ENCODE results near the gene PHLPP1. TPM values are rescaled to one million over a fixed set of nuclear protein-coding genes. Genes with fewer than 3 reads are reported as not detected.

The PHLPP1 gene
- total RNA-seq, 2 experiments from 2014 or later: 8.2 to 8.6 TPM

DNA sequence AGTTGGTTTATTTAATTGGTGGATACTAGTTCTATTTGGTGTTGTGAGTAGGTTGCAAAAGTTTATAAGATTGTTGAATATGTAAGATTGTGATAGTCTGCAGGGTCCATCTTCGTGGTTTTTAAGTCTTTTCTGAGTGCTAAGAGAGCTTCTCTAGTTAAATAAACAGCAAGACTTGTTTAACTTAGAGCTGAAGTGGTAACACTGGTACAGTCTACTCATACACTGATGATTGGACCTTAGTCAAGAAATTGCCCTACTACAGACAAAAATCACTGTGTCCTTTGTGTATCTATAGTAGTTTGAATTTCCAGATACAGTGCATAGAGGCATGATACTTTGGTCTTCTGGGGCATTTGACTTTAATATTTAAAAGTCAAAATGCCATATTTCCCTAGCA is 94.6 kb downstream of the PHLPP1 start:
- ChIA-PET CTCF (no interaction called here), POLR2A (no interaction called here)
- TF ChIP-seq, protein P1, sequence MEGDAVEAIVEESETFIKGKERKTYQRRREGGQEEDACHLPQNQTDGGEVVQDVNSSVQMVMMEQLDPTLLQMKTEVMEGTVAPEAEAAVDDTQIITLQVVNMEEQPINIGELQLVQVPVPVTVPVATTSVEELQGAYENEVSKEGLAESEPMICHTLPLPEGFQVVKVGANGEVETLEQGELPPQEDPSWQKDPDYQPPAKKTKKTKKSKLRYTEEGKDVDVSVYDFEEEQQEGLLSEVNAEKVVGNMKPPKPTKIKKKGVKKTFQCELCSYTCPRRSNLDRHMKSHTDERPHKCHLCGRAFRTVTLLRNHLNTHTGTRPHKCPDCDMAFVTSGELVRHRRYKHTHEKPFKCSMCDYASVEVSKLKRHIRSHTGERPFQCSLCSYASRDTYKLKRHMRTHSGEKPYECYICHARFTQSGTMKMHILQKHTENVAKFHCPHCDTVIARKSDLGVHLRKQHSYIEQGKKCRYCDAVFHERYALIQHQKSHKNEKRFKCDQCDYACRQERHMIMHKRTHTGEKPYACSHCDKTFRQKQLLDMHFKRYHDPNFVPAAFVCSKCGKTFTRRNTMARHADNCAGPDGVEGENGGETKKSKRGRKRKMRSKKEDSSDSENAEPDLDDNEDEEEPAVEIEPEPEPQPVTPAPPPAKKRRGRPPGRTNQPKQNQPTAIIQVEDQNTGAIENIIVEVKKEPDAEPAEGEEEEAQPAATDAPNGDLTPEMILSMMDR (IDR thresholded peaks at IDR 0.05): no peak
- no peaks in the 10 kb centered on the region for H3K36me3 Mint-ChIP-seq (ENCODE audit: low read depth)
- no peaks in the 10 kb centered on the region for H3K9me3 Mint-ChIP-seq
- H3K27ac Mint-ChIP-seq: no peak overlapping the region
- H3K4me3 Mint-ChIP-seq: no peak overlapping the region
- no peaks in the 10 kb centered on the region for H3K27me3 Mint-ChIP-seq
- no peak for ATAC-seq
- intact Hi-C loops (cut with micrococcal nuclease): no loop called here
- peaks cover 6% of the 10 kb centered on the region for H3K4me1 Mint-ChIP-seq (ENCODE audit: low read depth)
- no peak for DNase-seq

DNA sequence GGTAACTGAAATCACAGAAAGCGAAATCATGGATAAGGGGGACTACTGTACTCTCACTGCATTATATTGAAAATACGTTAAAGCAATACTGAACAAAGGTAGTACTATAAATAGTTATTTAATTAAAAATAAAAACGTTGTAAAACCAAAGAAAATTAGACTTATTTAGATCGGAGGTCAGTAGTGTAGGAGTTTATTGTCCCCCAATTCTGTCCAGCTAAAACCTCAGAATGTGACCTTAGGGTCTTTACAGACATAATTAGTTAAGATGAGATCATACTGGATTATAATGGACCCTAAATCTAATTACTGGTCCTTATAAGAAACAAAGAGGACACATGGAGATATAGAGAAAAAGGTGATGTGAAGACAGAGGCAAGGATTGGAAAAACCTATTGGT is 95.3 kb downstream of the PHLPP1 start:
- H3K36me3 Mint-ChIP-seq (ENCODE audit: low read depth): no peaks in the 10 kb centered on the region
- peaks cover 6% of the 10 kb centered on the region for H3K4me1 Mint-ChIP-seq (ENCODE audit: low read depth)
- DNase-seq (no peak), ATAC-seq (no peak)
- H3K9me3 Mint-ChIP-seq: no peaks in the 10 kb centered on the region
- intact Hi-C loops (cut with micrococcal nuclease): no loop called here
- TF ChIP-seq, protein P1 (IDR thresholded peaks at IDR 0.05): no peak
- CTCF ChIA-PET: no interaction called here
- H3K27me3 Mint-ChIP-seq: no peaks in the 10 kb centered on the region
- POLR2A ChIA-PET: no interaction called here
- no peak overlapping the region for H3K4me3 Mint-ChIP-seq
- no peak overlapping the region for H3K27ac Mint-ChIP-seq

- Mint-ChIP-seq H3K27me3 (no peaks in the 10 kb centered on the region), H3K9me3 (no peaks in the 10 kb centered on the region), H3K4me1 (ENCODE audit: low read depth) (peaks cover 6% of the 10 kb centered on the region), H3K4me3 (no peak overlapping the region), H3K27ac (no peak overlapping the region), H3K36me3 (ENCODE audit: low read depth) (no peaks in the 10 kb centered on the region)
- DNase-seq (no peak), ATAC-seq (no peak)
- POLR2A ChIA-PET: no interaction called here
- intact Hi-C loops (cut with micrococcal nuclease): no loop called here
- CTCF ChIA-PET: no interaction called here
- TF ChIP-seq, protein P1 (IDR thresholded peaks at IDR 0.05): no peak
These were observed 96.3 kb downstream of the PHLPP1 start for GRCh38 chr18:62811674-62812073.

GRCh38 chr18:62812242-62812641 is 96.9 kb downstream of the PHLPP1 start:
- peaks cover 6% of the 10 kb centered on the region for H3K4me1 Mint-ChIP-seq (ENCODE audit: low read depth)
- no peak overlapping the region for H3K27ac Mint-ChIP-seq
- ATAC-seq: no peak
- intact Hi-C loops (cut with micrococcal nuclease): no loop called here
- TF ChIP-seq, protein P1 (IDR thresholded peaks at IDR 0.05): no peak
- no peaks in the 10 kb centered on the region for H3K36me3 Mint-ChIP-seq (ENCODE audit: low read depth)
- no peak for DNase-seq
- CTCF ChIA-PET: no interaction called here
- H3K9me3 Mint-ChIP-seq: no peaks in the 10 kb centered on the region
- H3K27me3 Mint-ChIP-seq: no peaks in the 10 kb centered on the region
- POLR2A ChIA-PET: no interaction called here
- no peak overlapping the region for H3K4me3 Mint-ChIP-seq

DNA sequence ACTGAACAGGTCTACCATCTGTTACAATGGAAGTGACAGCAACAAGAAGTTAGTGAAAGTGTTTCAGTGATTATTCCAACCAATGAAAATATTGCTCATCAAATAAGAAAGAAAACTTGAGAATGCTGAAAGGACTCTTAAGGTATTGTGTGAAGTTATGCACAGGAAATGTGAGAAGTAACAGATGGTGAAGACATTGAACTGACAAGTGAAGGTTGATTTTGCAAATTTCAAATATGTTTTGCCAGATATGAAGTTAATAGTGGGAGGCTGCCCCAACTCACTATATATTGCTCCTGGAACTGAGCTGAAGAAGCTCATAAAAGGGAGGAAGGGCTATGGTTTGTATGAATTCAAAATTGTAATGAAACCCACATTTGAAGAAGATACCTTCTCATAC is 97.5 kb downstream of the PHLPP1 start:
- peaks cover 6% of the 10 kb centered on the region for H3K4me1 Mint-ChIP-seq (ENCODE audit: low read depth)
- CTCF ChIA-PET: no interaction called here
- DNase-seq (no peak), ATAC-seq (no peak)
- no peaks in the 10 kb centered on the region for H3K9me3 Mint-ChIP-seq
- no peak overlapping the region for H3K27ac Mint-ChIP-seq
- no peak overlapping the region for H3K4me3 Mint-ChIP-seq
- no peaks in the 10 kb centered on the region for H3K27me3 Mint-ChIP-seq
- POLR2A ChIA-PET: no interaction called here
- H3K36me3 Mint-ChIP-seq (ENCODE audit: low read depth): no peaks in the 10 kb centered on the region
- TF ChIP-seq, protein P1 (IDR thresholded peaks at IDR 0.05): no peak
- intact Hi-C loops (cut with micrococcal nuclease): no loop called here

Data from activated CD8-positive, alpha-beta T cell treated with anti-CD3 and anti-CD28 coated beads for 36 hours (primary cell).